ENCODE results near the gene IPO7. TPM values are rescaled to one million over a fixed set of nuclear protein-coding genes. Genes with fewer than 3 reads are reported as not detected.
"Not testable (repeated sequence)": the region's sequence is repeated elsewhere in the genome, so short reads cannot be mapped to it uniquely, and the experiment has no call there.

The IPO7 gene
- total RNA-seq, 1 experiment from 2014 or later: 77.6 TPM

DNA sequence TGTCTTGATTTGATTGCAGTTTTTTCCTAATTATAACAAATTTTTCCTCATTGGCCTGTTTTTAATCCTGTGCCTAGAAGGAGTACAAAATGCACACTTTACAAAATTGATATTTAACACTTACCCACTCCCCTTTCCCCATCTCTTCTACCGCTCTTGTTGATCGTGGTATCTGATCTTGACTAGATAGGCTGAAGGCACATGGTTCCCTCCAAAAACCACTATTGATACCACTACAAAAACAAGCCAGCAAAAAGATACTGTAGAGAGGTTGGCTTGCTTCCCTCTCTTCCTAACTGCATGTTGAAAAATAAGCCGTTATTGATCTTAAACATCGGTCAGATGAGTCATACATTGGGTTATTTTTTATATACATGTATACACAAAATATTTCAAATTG is 61.8 kb downstream of the IPO7 start:
- no peaks in the 10 kb centered on the region for H3K27me3 ChIP-seq (ENCODE audit: low read length)

DNA sequence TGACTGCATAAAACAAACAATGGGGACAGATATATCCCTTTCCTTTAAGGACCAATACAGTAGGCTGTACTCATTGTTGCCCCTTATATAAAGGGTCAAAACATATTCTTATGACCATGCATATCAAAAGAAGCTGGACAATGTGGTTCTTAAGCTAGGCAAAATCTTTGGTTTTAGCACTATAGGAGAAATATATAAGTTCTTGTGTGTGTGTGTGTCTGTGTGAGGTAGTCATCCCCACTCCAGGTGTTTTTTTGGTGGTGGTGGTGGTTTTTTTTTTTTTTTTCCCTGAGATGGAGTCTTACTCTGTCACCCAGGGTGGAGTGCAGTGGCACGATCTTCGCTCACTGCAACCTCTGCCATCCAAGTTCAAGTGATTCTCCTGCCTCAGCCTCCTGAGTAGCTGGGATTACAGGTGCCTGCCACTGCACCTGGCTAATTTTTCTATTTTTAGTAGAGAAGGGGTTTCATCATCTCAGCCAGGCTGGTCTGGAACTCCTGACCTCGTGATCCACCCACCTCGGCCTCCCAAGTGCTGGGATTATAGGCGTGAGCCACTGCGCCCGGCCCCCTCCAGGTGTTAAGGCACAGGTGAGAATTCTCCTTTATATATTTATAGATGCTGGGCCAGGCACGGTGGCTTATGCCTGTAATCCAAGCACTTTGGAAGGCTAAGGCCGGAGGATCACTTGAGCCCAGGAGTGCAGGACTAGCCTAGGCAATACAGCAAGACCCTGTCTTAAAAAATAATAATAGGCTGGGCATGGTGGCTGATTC is 64.3 kb downstream of the IPO7 start:
- Histone ChIP-seq H3K36me3 (ENCODE audit: insufficient read depth, low read length) (peaks cover 44% of the 10 kb centered on the region), H2AFZ (ENCODE audit: low read length) (no peak overlapping the region), H3K27me3 (ENCODE audit: low read length) (no peaks in the 10 kb centered on the region), H3K4me3 (ENCODE audit: low read length) (no peak overlapping the region), H3K79me2 (ENCODE audit: low read length) (no peaks in the 10 kb centered on the region), H3K9me3 (ENCODE audit: low read length) (no peaks in the 10 kb centered on the region), H4K20me1 (ENCODE audit: insufficient read depth, low read depth, low read length) (no peaks in the 10 kb centered on the region), H3K27ac (ENCODE audit: low read length) (no peak overlapping the region), H3K9ac (ENCODE audit: low read length) (no peak overlapping the region), H3K4me2 (ENCODE audit: low read depth, low read length, poor library complexity, severe bottlenecking) (no peak overlapping the region), H3K4me1 (ENCODE audit: low read length) (peaks cover 17% of the 10 kb centered on the region), H3K9me2 (replicated peaks; ENCODE audit: insufficient read depth, low read length) (no peaks in the 10 kb centered on the region)
- DNase-seq: no peak

More for the DNA sequence above, 61.8 kb downstream of the IPO7 start:
- Histone ChIP-seq H3K27ac (ENCODE audit: low read length) (no peak overlapping the region; the same call in 1 of the 2 replicates), H2AFZ (ENCODE audit: low read length) (no peak overlapping the region), H3K36me3 (ENCODE audit: insufficient read depth, low read length) (peaks cover 53% of the 10 kb centered on the region), H3K9me2 (replicated peaks; ENCODE audit: insufficient read depth, low read length) (no peaks in the 10 kb centered on the region), H3K9me3 (ENCODE audit: low read length) (no peaks in the 10 kb centered on the region), H3K4me1 (ENCODE audit: low read length) (peaks cover 17% of the 10 kb centered on the region), H3K4me2 (ENCODE audit: low read depth, low read length, poor library complexity, severe bottlenecking) (no peak overlapping the region), H3K9ac (ENCODE audit: low read length) (no peak overlapping the region), H4K20me1 (ENCODE audit: insufficient read depth, low read depth, low read length) (no peaks in the 10 kb centered on the region), H3K4me3 (ENCODE audit: low read length) (no peak overlapping the region), H3K79me2 (ENCODE audit: low read length) (peaks cover 2% of the 10 kb centered on the region; the same call in 1 of the 2 replicates)
- DNase-seq: no peak

DNA sequence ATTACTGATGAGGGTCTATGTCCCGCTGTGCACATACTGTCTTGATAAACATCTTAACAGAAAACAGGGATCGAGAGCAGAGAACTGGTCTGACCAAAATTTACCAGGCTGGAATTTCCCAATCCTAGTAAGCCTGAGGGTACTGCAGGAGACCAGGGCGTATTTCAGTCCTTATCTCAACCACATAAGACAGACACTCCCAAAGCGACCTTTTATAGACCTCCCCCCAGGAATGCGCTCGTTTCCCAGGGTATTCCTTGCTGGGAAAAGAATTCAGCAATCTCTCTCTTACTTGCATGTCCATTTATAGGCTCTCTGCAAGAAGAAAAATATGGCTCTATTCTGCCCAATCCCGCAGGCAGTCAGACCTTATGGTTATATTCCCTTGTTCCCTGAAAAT is 67.6 kb downstream of the IPO7 start:
- H3K36me3 ChIP-seq (ENCODE audit: insufficient read depth, low read length): peaks cover 28% of the 10 kb centered on the region
- not testable (repeated sequence) for H3K4me3 ChIP-seq (ENCODE audit: low read length); H3K27me3 ChIP-seq (ENCODE audit: low read length); H3K27ac ChIP-seq (ENCODE audit: low read length); H3K4me1 ChIP-seq (ENCODE audit: low read length); DNase-seq; H3K9ac ChIP-seq (ENCODE audit: low read length); H2AFZ ChIP-seq (ENCODE audit: low read length); H3K9me3 ChIP-seq (ENCODE audit: low read length); H3K79me2 ChIP-seq (ENCODE audit: low read length); H4K20me1 ChIP-seq (ENCODE audit: insufficient read depth, low read depth, low read length); H3K4me2 ChIP-seq (ENCODE audit: low read depth, low read length, poor library complexity, severe bottlenecking); H3K9me2 ChIP-seq (replicated peaks; ENCODE audit: insufficient read depth, low read length)

DNA sequence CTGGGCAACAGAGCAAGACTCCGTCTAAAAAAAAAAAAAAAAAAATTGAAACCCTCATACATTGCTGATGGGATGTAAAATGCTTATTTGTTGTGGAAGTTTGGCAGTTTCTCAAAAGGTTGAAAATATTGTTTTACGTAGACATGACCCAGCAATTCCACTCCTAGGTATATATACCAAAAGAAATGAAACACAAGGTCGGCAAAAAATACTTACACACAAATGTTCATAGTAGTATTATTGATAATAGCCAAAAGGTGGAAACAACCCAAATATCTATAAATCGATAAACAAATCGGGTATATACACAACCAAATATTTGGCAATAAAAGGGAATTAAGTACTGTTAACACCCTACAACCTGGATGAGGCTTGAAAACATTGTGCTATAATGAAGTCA is 71.3 kb downstream of the IPO7 start:
- Histone ChIP-seq H3K4me3 (ENCODE audit: low read length) (no peak overlapping the region), H3K27ac (ENCODE audit: low read length) (no peak overlapping the region), H3K79me2 (ENCODE audit: low read length) (peaks cover 12% of the 10 kb centered on the region), H3K36me3 (ENCODE audit: insufficient read depth, low read length) (no peaks in the 10 kb centered on the region), H3K9ac (ENCODE audit: low read length) (no peak overlapping the region), H3K9me3 (ENCODE audit: low read length) (no peaks in the 10 kb centered on the region), H4K20me1 (ENCODE audit: insufficient read depth, low read depth, low read length) (no peaks in the 10 kb centered on the region), H3K4me2 (ENCODE audit: low read depth, low read length, poor library complexity, severe bottlenecking) (no peak overlapping the region), H3K9me2 (replicated peaks; ENCODE audit: insufficient read depth, low read length) (no peaks in the 10 kb centered on the region), H3K27me3 (ENCODE audit: low read length) (no peaks in the 10 kb centered on the region), H3K4me1 (ENCODE audit: low read length) (peaks cover 5% of the 10 kb centered on the region), H2AFZ (ENCODE audit: low read length) (no peak overlapping the region)
- DNase-seq: no peak

DNA sequence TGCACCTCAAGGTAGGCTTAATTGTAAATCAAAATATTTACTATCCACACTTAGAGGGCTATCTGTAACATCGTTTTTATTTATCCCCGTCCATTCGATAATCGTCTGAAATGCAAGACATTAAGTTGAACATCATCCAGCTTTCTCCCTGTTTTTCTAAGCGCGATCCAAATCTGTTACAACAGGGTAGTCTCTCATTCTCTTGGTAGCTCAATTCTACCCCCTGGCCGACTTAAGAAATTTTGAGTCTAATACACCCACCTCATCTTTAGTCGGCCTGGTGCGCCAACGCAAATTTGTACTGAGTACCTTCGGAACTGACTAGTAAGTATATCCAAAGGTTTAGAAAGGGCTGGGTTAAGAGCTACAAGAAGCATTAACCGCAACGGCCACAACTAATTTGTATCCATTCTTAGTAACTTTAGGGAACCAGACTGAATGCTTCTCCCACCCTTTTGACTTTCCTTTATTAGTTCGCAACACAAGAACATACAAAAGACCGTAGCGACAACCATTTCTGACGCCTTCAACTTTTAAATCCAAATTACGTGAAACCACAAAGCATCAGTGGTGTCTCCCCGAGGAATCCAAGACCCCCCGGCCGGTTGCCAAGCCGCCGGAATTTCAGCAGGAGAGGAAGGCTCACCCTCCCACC is 75.3 kb downstream of the IPO7 start:
- H3K9ac ChIP-seq (ENCODE audit: low read length): peak overlapping the region; percentile 98
- DNase-seq: peak; percentile 84
- H4K20me1 ChIP-seq (ENCODE audit: insufficient read depth, low read depth, low read length): no peaks in the 10 kb centered on the region
- no peaks in the 10 kb centered on the region for H3K36me3 ChIP-seq (ENCODE audit: insufficient read depth, low read length)
- H3K9me2 ChIP-seq (replicated peaks; ENCODE audit: insufficient read depth, low read length): no peaks in the 10 kb centered on the region
- H3K4me3 ChIP-seq (ENCODE audit: low read length): peak overlapping the region; percentile 85
- no peaks in the 10 kb centered on the region for H3K27me3 ChIP-seq (ENCODE audit: low read length)
- H3K9me3 ChIP-seq (ENCODE audit: low read length): no peaks in the 10 kb centered on the region
- peaks cover 27% of the 10 kb centered on the region for H3K4me1 ChIP-seq (ENCODE audit: low read length)
- H2AFZ ChIP-seq (ENCODE audit: low read length): no peak overlapping the region
- peak overlapping the region; percentile 92 for H3K27ac ChIP-seq (ENCODE audit: low read length)
- peaks cover 44% of the 10 kb centered on the region for H3K79me2 ChIP-seq (ENCODE audit: low read length)
- H3K4me2 ChIP-seq (ENCODE audit: low read depth, low read length, poor library complexity, severe bottlenecking): peak overlapping the region; percentile 86

DNA sequence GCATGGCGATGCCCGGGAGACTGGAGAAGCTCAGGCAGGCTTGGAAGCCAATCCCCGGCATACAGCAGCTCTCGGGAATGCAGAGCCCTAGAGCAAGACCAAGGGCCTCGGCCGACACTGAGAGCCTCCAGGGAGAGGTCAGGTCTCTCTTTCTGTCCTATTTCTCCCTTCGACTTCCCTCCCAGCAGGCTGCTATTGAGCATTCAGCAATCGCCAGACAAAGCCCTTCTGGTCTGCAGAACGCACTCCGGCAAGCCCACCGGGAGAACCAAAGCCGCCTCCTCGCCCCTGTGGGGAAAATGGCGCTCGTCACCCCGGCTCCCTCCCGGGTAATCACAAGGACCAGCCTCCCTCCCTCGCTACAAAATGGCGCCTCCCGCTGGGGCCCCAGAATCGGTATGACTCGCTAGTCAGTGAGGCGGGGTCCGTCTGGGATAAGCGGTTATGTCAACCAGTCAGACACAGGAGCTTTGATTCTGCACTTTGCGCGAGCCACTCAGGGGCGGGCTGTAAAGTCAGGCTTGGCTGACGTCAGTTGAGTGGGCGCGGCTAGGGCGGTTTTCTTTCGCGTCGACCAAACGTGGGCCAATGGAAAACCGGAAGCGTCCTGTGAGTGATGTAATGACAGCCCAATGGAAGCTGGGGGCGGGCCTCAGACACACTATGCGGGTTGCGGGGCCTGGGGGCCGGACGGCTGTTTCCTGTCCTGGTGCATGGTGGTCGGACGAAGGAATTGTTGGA is 76.0 kb downstream of the IPO7 start, which contains the start of gene ZNF143:
TSS of gene ZNF143 (plus strand) at position 691 of the 741 bp plus-strand sequence. CDS start 10,297 bp downstream, outside the sequence.
- H3K4me1 ChIP-seq (ENCODE audit: low read length): peaks cover 27% of the 10 kb centered on the region
- peaks cover 49% of the 10 kb centered on the region for H3K79me2 ChIP-seq (ENCODE audit: low read length)
- peak within 1 kb of the TSS; percentile 98 for H3K9ac ChIP-seq (ENCODE audit: low read length)
- H3K36me3 ChIP-seq (ENCODE audit: insufficient read depth, low read length): no peaks in the 10 kb centered on the region
- peak within 1 kb of the TSS; percentile 92 for H3K27ac ChIP-seq (ENCODE audit: low read length)
- DNase-seq: peak; percentile 100
- H3K4me2 ChIP-seq (ENCODE audit: low read depth, low read length, poor library complexity, severe bottlenecking): peak within 1 kb of the TSS; percentile 87
- no peak within 1 kb of the TSS for H2AFZ ChIP-seq (ENCODE audit: low read length)
- no peaks in the 10 kb centered on the region for H3K27me3 ChIP-seq (ENCODE audit: low read length)
- H4K20me1 ChIP-seq (ENCODE audit: insufficient read depth, low read depth, low read length): no peaks in the 10 kb centered on the region
- no peaks in the 10 kb centered on the region for H3K9me2 ChIP-seq (replicated peaks; ENCODE audit: insufficient read depth, low read length)
- peak within 1 kb of the TSS; percentile 85 for H3K4me3 ChIP-seq (ENCODE audit: low read length)
- no peaks in the 10 kb centered on the region for H3K9me3 ChIP-seq (ENCODE audit: low read length)

DNA sequence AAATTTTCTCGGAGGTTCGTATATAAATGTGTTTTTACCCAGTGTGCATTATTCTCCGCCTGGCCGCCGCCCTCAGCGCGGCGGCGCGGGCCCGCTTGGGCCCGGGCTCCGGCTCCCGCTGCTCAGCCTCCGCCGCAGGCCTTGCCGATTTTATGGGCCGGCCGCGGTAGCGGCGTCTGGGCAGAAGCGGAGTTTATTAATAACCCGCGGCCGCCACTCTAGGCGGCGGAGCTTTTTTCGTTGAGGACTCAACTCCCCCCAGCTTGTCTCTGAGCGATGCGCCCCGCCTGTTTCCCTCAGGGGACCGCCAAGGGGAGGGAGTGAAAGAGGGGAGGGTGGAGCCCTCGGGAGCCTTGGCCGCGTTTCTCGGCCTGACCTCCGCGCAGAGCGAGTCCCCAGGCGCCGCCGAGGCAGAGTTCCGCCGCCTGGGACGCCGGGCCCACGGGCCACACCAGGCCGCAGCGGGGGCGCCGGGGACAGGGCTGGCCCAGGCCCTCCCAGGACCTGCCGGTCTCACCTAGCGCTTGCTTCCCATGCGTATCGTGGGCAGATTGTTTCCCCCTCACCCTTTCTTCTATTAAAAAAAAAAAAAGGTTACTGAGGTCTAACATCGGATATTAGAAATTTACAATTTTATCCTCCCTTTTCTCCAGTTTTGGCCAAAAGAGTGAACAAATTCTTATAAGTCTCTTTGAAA is 76.8 kb downstream of the IPO7 start:
- H3K9me3 ChIP-seq (ENCODE audit: low read length): no peaks in the 10 kb centered on the region
- H3K36me3 ChIP-seq (ENCODE audit: insufficient read depth, low read length): no peaks in the 10 kb centered on the region
- H3K27me3 ChIP-seq (ENCODE audit: low read length): no peaks in the 10 kb centered on the region
- peak overlapping the region; percentile 87 for H3K4me2 ChIP-seq (ENCODE audit: low read depth, low read length, poor library complexity, severe bottlenecking)
- no peaks in the 10 kb centered on the region for H3K9me2 ChIP-seq (replicated peaks; ENCODE audit: insufficient read depth, low read length)
- H3K4me1 ChIP-seq (ENCODE audit: low read length): peaks cover 27% of the 10 kb centered on the region
- H4K20me1 ChIP-seq (ENCODE audit: insufficient read depth, low read depth, low read length): no peaks in the 10 kb centered on the region
- peak overlapping the region; percentile 65 for H3K4me3 ChIP-seq (ENCODE audit: low read length)
- H3K9ac ChIP-seq (ENCODE audit: low read length): peak overlapping the region; percentile 83
- DNase-seq: peak; percentile 98
- H3K27ac ChIP-seq (ENCODE audit: low read length): peak overlapping the region; percentile 92
- no peak overlapping the region for H2AFZ ChIP-seq (ENCODE audit: low read length)
- peaks cover 54% of the 10 kb centered on the region for H3K79me2 ChIP-seq (ENCODE audit: low read length)

All from Karpas-422 (cell line).